Fibroblast of skin of left quadriceps (primary cell): ENCODE measurements around the gene ZNF232.
"Not testable (repeated sequence)": the region's sequence is repeated elsewhere in the genome, so short reads cannot be mapped to it uniquely, and the experiment has no call there.

Experiments used
- DNase-seq, 2 experiments: peaks; one replicate each; pipeline ENCODE4 v3.0.0-alpha.2; 2013; ENCODE audit warnings: low read depth in 2 of 2

The ZNF232 gene

GRCh38 chr17:5097101-5097834, 14.4 kb downstream of the ZNF232 start:
- DNase-seq = no peak

DNA sequence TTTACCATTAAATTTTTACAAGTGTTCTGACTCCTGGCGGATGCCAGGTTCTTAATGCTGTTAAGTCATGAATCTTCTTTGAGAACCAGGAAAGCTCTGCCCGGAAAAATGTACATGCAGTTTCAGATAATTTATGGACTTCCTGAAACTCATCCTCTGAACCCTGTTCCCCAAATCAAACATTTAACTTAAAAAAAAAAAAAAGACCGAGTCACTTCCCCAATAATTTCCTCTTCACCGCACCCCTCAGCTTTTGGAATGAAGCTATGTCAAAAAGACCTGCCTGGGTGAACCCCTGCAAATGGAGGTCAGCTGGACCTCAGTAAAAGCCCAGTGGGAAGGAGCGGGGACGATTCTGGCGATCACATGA, 15.0 kb downstream of the ZNF232 start:
- no peak for DNase-seq

DNA sequence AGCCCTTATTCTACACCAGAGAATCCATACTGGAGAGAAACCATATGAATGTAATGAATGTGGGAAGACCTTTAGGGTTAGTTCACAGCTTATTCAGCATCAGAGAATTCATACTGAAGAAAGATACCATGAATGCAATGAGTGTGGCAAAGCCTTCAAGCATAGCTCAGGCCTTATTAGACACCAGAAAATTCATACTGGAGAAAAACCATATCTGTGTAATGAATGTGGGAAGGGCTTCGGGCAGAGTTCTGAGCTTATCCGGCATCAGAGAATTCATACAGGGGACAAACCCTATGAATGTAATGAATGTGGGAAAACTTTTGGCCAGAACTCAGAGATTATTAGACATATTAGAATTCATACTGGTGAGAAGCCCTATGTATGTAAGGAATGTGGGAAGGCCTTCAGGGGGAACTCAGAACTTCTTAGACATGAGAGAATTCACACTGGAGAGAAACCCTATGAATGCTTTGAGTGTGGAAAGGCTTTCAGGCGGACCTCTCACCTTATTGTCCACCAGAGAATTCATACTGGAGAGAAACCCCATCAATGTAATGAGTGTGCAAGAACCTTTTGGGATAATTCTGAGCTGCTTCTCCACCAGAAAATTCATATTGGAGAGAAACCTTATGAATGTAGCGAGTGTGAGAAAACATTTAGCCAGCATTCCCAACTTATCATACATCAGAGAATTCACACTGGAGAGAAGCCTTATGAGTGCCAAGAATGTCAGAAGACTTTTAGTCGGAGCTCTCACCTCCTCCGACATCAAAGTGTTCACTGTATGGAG, 19.3 kb downstream of the ZNF232 start:
- no peak for DNase-seq

GRCh38 chr17:5080591-5080990, 31.1 kb downstream of the ZNF232 start:
- no peak for DNase-seq

DNA sequence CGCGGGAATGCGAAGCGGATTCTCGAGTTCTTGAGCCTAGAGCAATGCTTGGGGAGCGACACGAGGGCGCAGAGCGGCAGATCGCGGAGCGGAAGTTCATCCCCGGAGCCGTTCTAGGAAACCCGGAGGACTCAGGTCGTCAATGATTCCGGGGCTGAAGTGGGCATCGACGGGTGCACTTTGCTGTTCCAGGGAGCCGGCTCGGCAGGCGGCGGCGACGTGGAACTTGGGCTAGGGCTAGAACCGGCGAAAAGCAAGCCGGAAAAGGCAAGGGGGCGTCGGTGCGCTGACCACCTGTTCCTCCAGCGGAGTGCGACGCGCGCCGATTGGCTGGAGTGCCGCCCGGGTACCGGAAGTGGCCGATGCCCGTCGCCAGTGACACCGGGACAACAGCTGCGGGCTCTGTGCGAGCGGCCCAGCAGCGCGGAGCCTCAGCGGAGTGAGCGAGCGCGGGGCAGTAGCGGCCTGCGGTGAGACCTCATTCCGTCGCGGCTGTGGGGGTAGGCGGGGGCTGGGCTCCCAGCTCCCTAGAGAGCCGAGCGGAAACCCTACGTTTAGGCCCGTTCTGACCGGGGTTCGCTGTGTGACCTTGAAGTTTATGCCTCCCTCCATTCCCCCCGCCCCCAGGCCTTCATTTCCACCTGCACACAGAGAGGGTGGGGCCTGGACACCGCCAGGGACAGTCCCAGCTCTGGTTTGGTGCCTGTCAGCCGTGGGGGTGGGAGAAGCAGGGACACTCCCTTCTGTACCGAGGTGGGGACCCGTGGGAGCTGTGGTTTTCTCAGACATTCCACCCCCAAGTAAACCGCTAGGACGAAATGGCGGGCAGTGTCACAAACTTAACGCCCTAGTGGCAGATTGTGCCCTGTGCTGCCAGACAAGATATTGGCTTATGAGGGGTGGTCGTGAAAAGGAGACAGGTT, 33.3 kb downstream of the ZNF232 start, which contains the start of gene ZFP3:
ZFP3 (plus strand) TSS at position 362 of the 923 bp plus-strand sequence. CDS start 13,038 bp downstream, outside the sequence.
- peak; percentile 53 to 56 for DNase-seq

DNA sequence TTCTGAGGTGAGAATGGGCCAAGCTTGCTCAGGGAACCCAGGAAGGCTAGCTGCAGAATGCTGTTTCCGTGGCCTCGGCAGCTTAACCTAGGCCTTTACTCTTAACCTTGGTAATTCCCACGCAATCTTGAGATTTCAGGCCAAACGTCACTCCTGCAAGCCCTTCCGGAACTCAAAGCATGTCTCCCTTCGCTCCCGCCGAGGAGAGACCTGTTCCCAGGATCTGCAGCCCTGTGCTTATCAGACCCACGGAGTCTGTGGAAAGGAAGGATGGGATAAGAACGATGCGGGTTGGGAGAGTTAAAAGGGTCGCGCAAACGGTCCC, 33.9 kb downstream of the ZNF232 start:
- DNase-seq = no peak

GRCh38 chr17:5077275-5077674, 34.4 kb downstream of the ZNF232 start:
- not testable (repeated sequence) for DNase-seq

GRCh38 chr17:5075472-5075871, 36.2 kb downstream of the ZNF232 start:
- not testable (repeated sequence) for DNase-seq

GRCh38 chr17:5069724-5070123, 42.0 kb downstream of the ZNF232 start:
- DNase-seq = no peak

DNA sequence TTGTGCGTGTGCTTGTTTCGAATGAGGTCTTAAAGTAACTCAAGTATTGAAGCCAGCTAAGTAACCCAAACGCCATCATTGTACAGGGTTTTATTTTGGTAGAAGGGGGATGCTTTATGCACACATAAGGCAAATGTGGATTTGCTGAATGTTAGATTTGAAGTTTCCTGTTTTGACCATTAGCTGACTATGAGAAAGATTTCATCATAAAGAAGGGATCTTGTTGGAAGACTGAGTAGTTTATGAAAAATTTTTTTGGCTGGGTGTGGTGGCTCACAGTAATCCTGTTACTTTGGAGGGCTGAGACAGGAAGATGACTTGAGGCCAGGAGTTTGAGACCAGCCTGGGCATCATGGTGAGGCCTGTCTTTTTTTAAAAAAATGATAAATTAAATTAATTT, 43.4 kb downstream of the ZNF232 start:
- DNase-seq = no peak

- no peak for DNase-seq
Measured at GRCh38 chr17:5065227-5065744, 46.4 kb downstream of the ZNF232 start.
